ENCODE data around the gene THSD4.
"Not testable (repeated sequence)": the region's sequence is repeated elsewhere in the genome, so short reads cannot be mapped to it uniquely, and the experiment has no call there.

THSD4 gene

GRCh38 chr15:71194286-71194685 is 79.0 kb downstream of the THSD4 start:
- DNase-seq, result no peak

GRCh38 chr15:71195242-71195641 is 80.0 kb downstream of the THSD4 start:
- DNase-seq, result no peak

GRCh38 chr15:71197620-71198019 is 82.3 kb downstream of the THSD4 start:
- DNase-seq, result no peak

- DNase-seq, result no peak
These were observed 83.6 kb downstream of the THSD4 start for GRCh38 chr15:71198846-71199245.

- DNase-seq, result no peak
These were observed 84.4 kb downstream of the THSD4 start for GRCh38 chr15:71199384-71200351.

- DNase-seq, result no peak
These were observed 86.2 kb downstream of the THSD4 start for GRCh38 chr15:71201477-71201876.

- no peak for DNase-seq
These were observed 87.4 kb downstream of the THSD4 start for GRCh38 chr15:71202712-71203111.

- DNase-seq, result no peak
These were observed 88.6 kb downstream of the THSD4 start for GRCh38 chr15:71203586-71204474.

- DNase-seq, result no peak
These were observed 91.9 kb downstream of the THSD4 start for GRCh38 chr15:71207141-71207540.

GRCh38 chr15:71212146-71212545 is 96.9 kb downstream of the THSD4 start:
- DNase-seq, result no peak

GRCh38 chr15:71213943-71214342 is 98.7 kb downstream of the THSD4 start:
- not testable (repeated sequence) for DNase-seq

- no peak for DNase-seq
These were observed 100.0 kb downstream of the THSD4 start for GRCh38 chr15:71215126-71215894.

GRCh38 chr15:71218272-71218805 is 103.1 kb downstream of the THSD4 start:
- no peak for DNase-seq

GRCh38 chr15:71219101-71219500 is 103.8 kb downstream of the THSD4 start:
- DNase-seq, result no peak

- DNase-seq, result no peak
These were observed 104.4 kb downstream of the THSD4 start for GRCh38 chr15:71219645-71220044.

- no peak for DNase-seq
These were observed 105.6 kb downstream of the THSD4 start for GRCh38 chr15:71220828-71221227.

GRCh38 chr15:71221417-71221816 is 106.1 kb downstream of the THSD4 start:
- no peak for DNase-seq

GRCh38 chr15:71223516-71223915 is 108.2 kb downstream of the THSD4 start:
- DNase-seq, result no peak

- DNase-seq, result no peak
These were observed 108.8 kb downstream of the THSD4 start for GRCh38 chr15:71224024-71224423.

GRCh38 chr15:71225851-71226250 is 110.6 kb downstream of the THSD4 start:
- DNase-seq, result no peak

- DNase-seq, result no peak
These were observed 111.5 kb downstream of the THSD4 start for GRCh38 chr15:71226536-71227455.

All from midbrain (tissue), 1 donor.